ENCODE measurements around the gene SBF1. TPM values are rescaled to one million over a fixed set of nuclear protein-coding genes. Genes with fewer than 3 reads are reported as not detected.
"Not testable (repeated sequence)": the region's sequence is repeated elsewhere in the genome, so short reads cannot be mapped to it uniquely, and the experiment has no call there.

SBF1 gene
- total RNA-seq, 2 experiments from 2014 or later: 126 to 130 TPM

DNA sequence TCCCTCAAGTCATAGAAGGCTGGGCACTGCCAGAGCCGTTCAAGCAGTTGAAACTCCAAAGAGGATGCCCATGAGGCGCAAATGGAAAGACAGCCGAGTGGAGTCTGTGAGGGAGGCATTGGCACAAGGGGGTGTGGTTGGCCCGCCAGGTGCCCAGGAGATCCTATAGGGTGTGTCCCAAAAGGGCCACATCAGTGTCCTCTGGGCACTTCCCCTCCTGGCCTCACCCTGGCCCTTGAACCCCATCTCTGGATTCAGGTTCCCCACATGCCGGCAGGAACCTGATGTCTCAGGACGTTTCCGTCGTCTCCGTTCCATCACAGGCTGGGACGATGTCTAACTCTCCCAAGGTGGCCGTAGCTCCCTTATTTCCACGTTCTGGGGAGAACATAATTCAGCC lies 54.3 kb downstream of the SBF1 start:
- ChIA-PET POLR2A (interaction anchor here (1.1 kb wide), 1 partner anchor 14 kb away, joined by 3 read pairs; no protein-coding TSS in a partner anchor), CTCF (no interaction called here)

DNA sequence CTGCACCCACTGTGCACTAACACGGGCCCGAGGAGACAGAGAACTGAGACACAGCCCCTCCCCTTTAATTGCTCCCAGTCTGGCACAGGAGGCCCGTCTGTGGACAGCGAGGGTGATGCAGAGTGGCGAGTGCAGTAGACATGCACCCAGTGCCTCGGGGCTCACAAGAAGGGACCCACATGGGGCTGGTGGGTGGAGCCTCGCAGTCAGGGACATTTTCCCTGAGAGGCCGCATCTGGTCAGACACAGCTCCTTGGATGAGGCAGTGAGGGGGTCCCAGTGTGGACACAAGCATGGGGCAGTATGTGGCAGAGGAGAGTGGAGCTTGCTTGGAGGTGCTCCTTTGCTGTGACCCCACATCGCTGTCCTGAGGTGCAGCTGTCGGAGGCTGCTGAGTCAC lies 54.8 kb downstream of the SBF1 start:
- ChIA-PET CTCF (no interaction called here), POLR2A (no interaction called here)

DNA sequence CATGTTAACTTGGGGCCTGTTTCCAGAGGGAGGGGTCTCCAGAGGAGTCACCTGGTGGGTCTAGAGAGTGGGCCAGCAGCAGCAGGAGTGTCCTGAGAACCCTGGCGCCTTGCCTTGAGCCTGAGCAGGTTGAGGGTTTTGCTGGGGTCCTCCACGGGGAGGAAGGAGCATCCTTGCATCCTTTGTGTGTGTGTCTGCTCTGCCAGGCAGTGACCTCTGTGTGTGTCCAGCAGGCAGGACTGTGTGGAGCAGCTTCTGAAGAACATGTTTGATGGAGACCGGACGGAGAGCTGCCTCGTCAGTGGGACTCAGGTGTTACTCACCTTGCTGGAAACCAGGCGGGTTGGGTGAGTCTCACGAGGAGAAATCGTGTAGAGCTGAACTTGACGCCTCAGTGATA lies 55.7 kb downstream of the SBF1 start:
- ChIA-PET CTCF (no interaction called here), POLR2A (no interaction called here)

DNA sequence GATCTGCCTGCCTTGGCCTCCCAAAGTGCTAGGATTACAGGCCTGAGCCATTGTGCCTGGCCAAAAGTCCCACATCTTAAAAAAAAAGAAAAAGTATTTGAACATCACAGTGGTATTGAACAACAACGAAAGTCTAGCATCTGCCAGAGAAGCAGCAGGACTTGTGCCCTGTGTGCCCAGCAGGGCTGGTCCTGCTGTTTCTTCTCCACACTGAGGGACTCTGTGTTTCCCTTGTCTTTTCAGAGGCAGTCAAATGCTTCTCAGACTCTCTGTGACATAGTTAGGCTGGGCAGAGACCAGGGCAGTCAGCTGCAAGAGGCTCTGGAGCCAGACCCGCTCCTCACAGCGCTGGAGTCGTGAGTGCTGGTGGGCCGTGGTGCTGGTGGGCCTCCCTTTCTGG lies 56.2 kb downstream of the SBF1 start:
- ChIA-PET POLR2A (no interaction called here), CTCF (no interaction called here)

DNA sequence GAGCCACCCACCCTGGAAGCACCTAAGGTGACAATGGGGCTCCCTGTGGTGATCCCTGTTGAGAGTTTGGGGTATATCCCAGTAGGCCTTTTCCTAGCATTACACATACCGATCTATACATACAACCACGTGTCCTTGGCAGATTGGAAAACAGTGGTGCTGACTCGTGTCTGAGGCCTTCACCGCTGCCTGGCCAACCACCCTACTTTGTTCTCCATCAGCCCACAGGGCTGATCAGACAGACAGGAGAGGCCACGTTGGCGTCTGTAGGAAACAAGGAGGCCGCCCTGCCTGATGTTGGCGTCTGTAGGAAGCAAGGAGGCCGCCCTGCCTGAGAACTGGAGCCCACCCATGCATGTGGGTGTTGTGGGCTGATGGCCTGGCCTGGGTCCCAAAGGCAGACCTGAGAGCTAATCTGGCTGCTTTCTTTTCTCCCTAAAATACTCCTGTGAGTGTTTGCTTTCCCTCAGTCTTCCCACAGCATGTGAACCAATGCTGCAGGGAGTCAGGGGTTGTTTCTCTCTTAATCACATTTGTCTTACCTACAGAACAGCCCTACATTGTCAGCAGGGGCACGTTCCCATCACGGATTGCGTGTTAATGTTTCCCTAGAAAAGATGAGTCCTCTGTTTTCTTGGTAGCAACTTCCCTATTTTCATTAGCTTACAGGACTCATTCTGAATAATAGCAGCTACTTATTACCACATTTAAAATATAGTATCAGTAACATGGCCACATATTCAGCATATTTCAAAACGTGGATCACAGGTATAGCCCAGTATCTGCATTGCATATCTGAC lies 57.2 kb downstream of the SBF1 start:
- POLR2A ChIA-PET: no interaction called here
- CTCF ChIA-PET: interaction anchor here (0.6 to 0.7 kb wide), 2 partner anchors 76 to 202 kb away, joined by 3 to 4 read pairs; no protein-coding TSS in a partner anchor

DNA sequence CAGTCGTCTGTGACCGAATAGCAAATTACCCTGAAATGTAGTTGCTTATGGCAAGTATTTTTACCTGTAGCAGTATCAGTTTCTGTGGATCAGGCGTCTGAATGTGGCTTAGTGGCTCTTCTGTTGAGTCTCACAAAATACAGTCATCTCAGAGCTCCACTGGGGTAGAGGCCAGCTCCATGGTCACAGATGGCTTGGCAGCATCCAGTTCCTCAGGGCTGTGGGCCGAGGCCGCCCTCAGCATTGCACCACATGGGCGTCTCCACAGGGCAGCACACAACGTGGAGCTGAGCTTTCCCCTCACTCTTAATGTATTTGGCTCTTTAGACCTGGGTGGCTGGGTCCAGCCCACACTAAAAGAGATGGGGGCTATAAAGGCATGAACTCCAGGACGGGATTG lies 57.8 kb downstream of the SBF1 start:
- POLR2A ChIA-PET: no interaction called here
- CTCF ChIA-PET: no interaction called here

DNA sequence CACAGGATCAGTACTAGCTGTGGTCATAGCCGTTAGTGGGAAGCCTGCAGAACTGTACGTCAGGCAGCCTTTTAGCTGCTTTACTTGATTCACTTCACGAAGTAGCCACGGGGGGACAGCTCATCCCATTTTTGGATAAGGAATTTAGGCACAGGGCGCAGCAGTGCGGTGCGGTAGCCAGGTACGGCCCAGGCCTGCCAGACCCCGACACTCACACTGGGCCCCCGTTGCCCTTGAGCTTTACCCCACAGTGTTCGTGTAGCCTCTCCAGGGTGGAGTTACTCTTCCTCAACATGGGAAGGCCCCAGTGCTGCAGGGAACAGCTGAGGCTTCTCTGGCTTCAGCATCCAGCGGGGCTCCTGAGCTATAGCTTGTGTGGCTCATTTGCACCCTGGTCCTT lies 59.4 kb downstream of the SBF1 start:
- ChIA-PET POLR2A (no interaction called here), CTCF (interaction anchor here (0.6 to 0.7 kb wide), 2 partner anchors 59 to 141 kb away, joined by 3 read pairs; no protein-coding TSS in a partner anchor)

DNA sequence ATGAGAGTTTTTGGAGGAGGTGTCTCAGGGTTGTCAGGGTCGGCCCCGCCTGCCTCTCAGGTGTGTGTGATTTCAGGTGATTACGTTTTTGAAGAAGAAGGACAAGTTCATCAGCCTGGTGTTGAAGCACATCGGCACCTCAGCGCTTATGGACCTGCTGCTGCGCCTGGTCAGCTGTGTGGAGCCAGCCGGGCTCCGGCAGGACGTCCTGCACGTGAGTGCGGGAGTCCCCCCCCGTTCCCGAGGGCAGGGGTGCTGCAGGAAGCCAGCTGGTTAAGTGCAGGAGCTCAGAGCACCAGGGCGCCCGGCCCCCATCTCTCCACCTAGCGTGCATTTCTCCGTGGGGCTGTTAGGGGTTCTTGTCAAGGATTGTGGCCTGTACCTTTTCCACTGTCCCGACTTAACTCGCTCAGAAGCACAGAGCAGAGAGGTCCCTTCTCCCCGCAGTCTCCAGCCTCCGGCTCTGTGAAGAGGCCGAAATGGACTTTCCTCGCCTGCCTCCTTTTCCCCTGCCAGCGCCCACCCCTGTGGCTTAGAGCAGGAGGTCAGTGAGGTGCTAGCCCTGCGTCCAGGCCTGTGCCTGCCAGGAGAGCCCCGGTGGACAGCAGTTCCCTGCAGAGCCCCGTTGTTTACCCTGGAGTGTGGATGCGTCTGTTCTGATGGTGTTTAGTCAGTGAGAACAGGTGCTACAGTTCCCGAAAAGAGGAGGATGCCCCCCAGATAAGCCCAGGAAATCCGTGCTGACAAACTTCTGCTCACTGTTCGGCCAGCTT lies 60.2 kb downstream of the SBF1 start:
- POLR2A ChIA-PET: no interaction called here
- CTCF ChIA-PET: interaction anchor here (0.6 kb wide), 1 partner anchor 58 kb away, joined by 3 read pairs; no protein-coding TSS in a partner anchor

DNA sequence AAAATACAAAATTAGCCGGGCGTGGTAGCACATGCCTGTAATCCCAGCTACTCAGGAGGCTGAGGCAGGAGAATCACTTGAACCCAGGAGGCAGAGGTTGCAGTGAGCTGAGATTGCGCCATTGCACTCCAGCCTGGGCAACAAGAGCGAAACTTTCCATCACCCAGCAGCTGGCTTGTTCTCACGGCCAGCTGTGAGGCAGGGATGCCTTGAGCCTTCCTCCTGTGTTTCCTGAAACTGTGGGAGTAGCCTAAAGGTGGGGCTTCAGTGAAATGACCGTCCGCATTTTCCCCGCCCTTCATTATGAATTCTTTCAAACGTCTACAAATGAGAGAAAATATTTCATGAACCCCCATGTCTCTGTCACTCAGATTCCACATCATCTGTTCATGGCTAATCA lies 65.9 kb downstream of the SBF1 start:
- POLR2A ChIA-PET, CTCF ChIA-PET: not testable (repeated sequence)

DNA sequence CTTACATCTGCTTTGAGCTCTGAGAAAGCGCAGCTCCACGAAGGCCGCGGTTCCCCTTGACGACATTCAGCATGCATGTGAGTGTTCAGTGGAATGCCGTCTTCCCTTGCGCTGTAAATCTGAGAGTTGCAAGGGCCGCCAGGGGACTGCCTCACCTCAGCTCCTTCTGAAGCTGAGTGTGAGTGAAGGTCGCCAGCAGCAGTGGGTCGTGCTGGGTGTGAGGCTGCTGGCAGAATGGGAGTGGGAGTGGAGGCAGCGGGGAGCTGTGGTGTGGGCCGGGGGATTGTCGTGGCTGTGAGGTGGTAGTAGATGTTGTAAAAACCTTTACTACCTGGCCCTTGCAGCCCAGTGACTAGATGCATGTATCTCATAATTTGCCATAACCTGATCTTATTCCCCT lies 66.5 kb downstream of the SBF1 start:
- POLR2A ChIA-PET: no interaction called here

DNA sequence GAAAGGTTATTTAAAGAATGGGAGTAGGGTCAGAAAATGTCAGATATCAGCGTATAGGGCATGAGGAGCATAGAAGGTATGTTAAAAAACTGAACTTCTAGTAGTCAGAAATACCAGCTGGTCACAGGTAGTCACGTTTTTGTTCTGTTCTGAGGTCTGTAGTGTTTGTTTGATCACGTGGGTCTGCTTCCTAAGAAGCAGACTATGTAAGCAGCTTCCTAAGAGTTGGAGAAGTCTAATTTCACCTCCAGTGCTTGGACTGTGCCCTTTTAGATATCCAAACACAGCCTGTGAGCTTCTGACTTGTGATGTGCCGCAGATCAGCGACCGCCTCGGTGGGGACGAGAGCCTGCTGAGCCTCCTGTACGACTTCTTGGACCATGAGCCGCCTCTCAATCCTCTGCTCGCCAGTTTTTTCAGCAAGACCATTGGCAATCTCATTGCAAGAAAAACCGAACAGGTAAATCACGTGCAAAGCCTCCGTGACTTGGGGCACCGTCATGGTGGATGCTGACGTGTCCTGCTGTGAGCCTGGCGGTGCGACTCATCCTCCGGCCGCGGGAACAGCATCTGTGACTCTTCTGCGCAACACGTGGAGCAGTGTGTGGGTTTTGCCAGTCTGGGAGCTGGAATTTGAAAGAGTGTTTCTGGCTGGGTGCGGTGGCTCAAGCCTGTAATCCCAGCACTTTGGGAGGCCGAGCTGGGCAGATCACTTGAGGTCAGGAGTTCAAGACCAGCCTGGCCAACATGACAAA lies 68.2 kb downstream of the SBF1 start:
- POLR2A ChIA-PET: interaction anchor here (1.1 kb wide), 1 partner anchor 14 kb away, joined by 3 read pairs; no protein-coding TSS in a partner anchor
- CTCF ChIA-PET: interaction anchor here (0.6 kb wide), 1 partner anchor 212 kb away, joined by 3 read pairs; no protein-coding TSS in a partner anchor

More for the DNA sequence above, 66.5 kb downstream of the SBF1 start:
- CTCF ChIA-PET: no interaction called here

DNA sequence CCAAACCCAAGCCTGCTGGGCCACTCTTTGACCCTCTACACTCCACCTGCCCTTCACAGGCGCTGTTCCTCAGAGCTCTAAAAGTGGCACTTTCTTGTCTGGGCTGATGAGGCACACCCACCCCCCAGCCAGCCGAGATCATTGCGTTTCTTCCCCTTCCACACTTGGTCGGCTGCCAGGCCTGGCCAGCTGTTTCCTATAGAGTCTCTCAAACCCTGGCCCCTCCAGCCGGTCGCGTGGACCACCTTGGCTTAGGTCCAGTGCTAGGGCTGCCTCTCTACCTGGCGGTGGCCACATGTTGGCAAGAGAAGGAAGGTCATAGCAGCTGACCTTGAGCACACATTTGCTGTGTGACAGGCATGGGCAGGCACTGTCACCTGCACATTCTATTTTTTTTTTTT lies 71.1 kb downstream of the SBF1 start:
- ChIA-PET CTCF (interaction anchor here (0.6 kb wide), 1 partner anchor 62 kb away, joined by 3 read pairs; no protein-coding TSS in a partner anchor), POLR2A (interaction anchor here (0.5 kb wide), 1 partner anchor 21 kb away, joined by 5 read pairs; no protein-coding TSS in a partner anchor)

DNA sequence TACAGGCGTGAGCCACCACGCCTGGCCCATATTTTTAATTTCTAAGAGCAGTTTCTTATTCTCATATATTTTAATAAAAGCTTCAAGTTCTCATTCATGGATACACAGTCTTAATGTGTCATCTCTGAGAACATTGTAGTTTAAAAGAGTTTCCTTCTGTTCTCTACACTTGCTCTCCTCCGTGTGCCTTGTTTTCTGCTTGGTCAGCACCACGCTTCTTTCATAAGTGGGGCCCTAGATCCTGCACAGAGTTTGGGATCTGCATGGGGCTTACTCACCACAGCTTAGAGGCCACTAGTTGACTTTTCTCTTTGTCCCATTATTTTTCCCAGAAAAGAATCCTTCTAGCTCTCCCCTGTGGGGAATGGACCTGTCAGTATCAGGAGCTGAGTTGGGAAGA lies 72.9 kb downstream of the SBF1 start:
- ChIA-PET POLR2A (no interaction called here), CTCF (no interaction called here)

DNA sequence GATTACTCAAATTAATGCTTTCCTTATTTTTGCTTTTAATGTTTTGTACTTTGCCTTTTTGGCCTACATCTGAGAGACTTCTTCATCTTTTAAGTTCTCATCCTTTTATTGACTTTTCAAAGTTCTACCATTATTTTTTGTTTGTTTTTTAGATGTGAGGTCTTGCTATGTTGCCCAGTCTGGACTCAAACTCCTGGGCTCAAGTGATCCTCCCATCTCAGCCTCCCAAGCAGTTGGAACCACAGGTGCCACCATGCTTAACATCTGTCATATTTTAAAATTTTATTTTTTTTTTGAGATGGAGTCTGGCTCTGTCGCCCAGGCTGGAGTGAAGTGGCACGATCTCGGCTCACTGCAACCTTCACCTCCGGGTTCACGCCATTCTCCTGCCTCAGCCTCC lies 73.9 kb downstream of the SBF1 start:
- ChIA-PET POLR2A (no interaction called here), CTCF (no interaction called here)

DNA sequence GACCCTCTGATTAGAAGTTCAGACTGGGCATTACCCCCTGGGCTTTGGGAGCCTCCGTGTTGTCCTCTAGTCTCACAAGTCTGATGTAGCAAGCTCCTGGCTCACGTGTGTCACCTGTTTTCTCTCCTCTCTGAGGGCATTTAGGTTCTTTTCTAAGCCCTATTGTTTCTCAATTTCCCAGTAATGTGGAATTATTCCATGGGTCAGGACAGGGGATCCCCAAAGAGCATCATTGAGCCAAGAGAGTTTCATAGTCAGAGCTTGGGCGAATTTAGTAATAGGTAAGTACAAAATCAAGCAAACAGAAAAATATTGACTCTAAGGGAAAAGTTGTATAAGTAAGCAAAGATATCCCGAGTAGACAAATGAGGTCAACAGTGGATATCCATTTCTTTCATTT lies 74.4 kb downstream of the SBF1 start:
- POLR2A ChIA-PET: no interaction called here

DNA sequence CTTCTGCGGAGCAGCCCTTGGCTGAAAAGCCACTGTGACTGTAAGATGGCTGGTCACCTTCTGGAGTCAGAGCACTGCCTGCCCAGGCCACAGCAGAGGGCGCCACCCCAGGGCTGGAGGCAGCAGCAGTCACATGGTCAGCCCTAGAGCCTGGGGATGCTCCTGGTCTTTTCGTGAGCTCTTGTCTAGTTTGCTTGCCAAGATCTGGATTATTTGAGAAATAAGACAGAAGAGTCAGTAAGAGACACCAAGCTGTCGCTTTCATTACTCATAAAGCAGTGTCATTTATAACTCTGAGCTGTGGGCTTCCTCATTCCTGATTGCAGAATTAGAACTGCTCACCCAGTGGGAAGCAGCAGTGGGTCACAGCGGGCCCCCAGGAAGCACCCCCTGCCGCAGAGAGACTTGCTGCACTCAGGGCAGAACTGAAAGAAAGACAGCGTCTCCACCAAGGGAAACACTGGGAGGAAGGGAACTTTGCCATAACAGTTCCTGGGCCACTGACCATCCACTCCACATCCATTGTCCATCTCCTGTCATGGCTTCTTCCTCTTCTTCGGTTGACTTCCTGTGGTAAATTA lies 75.0 kb downstream of the SBF1 start:
- POLR2A ChIA-PET: no interaction called here
- CTCF ChIA-PET: interaction anchor here (0.9 to 2.2 kb wide), 5 partner anchors 27 to 158 kb away, joined by 3 to 6 read pairs (median 3); no protein-coding TSS in a partner anchor

More for the DNA sequence above, 74.4 kb downstream of the SBF1 start:
- CTCF ChIA-PET: interaction anchor here (1.2 to 2.2 kb wide), 4 partner anchors 26 to 159 kb away, joined by 3 to 6 read pairs (median 3); no protein-coding TSS in a partner anchor

DNA sequence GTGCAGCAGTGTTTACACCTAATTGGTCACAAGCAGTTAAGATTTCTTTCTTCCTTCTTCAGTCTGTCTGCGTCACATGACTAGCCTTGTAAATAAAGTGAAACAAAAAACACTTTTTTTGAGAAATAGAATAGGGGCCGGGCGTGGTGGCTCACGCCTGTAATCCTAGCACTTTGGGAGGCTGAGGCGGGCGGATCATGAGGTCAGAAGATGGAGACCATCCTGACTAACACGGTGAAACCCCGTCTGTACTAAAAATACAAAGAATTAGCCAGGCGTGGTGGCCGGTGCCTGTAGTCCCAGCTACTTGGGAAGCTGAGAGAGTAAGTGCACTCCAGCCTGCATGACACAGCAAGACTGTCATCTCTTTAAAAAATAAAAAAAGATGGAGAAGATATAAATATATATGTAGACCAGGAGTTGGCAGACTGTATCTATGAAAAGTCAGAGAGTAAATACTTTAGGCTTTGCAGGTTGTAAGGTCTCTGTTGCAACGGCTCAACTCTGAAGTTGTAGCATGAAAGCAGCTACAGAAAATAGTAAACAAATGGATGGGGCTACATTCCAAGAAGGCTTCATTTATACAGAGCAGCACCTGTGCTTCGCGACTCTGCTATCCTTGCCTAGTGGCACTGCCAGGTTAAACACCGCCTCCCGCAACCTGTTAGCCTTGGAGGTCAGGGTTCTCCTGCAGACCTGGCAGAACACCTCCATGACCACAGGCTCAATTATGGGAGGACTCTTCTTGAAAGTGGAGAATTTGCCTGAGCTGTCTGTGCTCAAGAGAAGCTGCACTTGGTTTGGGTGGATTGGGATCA lies 75.8 kb downstream of the SBF1 start:
- ChIA-PET CTCF (interaction anchor here (0.9 to 2.2 kb wide), 5 partner anchors 27 to 157 kb away, joined by 3 to 6 read pairs (median 3); no protein-coding TSS in a partner anchor), POLR2A (no interaction called here)

DNA sequence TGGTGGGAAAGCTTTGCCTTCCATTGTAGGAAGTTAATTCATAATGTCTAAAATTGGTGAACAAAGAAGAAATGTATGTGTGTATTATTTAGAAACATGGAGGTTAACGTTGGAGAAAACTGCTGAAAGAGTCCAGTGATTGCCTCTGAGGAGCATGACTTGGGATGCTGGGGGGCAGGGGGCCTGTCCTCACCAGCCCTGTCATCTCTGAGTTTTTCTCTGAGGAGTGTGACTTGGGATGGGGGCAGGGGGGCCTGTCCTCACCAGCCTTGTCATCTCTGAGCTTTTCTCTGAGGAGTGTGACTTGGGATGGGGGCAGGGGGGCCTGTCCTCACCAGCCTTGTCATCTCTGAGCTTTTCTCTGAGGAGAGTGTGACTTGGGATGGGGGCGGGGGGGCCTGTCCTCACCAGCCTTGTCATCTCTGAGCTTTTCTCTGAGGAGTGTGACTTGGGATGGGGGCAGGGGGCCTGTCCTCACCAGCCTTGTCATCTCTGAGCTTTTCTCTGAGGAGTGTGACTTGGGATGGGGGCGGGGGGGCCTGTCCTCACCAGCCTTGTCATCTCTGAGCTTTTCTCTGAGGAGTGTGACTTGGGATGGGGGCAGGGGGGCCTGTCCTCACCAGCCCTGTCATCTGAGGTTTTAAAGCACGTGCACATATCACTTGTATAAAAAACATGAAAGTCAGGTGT lies 77.3 kb downstream of the SBF1 start:
- POLR2A ChIA-PET: interaction anchor here (0.7 kb wide), 1 partner anchor 39 kb away, joined by 9 read pairs; no protein-coding TSS in a partner anchor
- CTCF ChIA-PET: interaction anchor here (0.5 kb wide), 1 partner anchor 34 kb away, joined by 4 read pairs; no protein-coding TSS in a partner anchor

Measured in activated CD8-positive, alpha-beta memory T cell treated with anti-CD3 and anti-CD28 coated beads for 36 hours (primary cell).